Motor neuron (in vitro differentiated cells): ENCODE measurements around the gene PLAC9. TPM values are rescaled to one million over a fixed set of nuclear protein-coding genes. Genes with fewer than 3 reads are reported as not detected.

ENCODE experiments used
- ATAC-seq, 8 experiments: fragments of 200-7000 bp; cut with Tn5 transposase; replicated peaks in 6 of 8; 2 replicates each; pipeline ENCODE4 v1.8.0; 2021; ENCODE audit warnings: mild to moderate bottlenecking in 8 of 8, moderate library complexity in 8 of 8
- H3K27ac ChIP-seq, 2 donors: fragments of 250-450 bp; sonication (Bioruptor Pico); 2 replicates each; pipeline ENCODE4 v1.9.0; 2021; ENCODE audit warnings: antibody characterized with exemption in 2 of 2, mild to moderate bottlenecking in 2 of 2, moderate library complexity in 1 of 2
- H3K4me1 ChIP-seq, 2 donors: fragments of 250-450 bp; sonication (Bioruptor Pico); replicated peaks in 1 of 2; 2 replicates each; pipeline ENCODE4 v1.6.1; 2021; ENCODE audit warnings: antibody characterized with exemption in 2 of 2, mild to moderate bottlenecking in 2 of 2, moderate library complexity in 1 of 2
- H3K4me3 ChIP-seq, 5 donors: fragments of 250-450 bp; sonication (Bioruptor Pico); 2 replicates each; pipeline ENCODE4 v1.9.0; 2021; ENCODE audit warnings: antibody characterized with exemption in 5 of 5, mild to moderate bottlenecking in 5 of 5, moderate library complexity in 4 of 5
- WGBS, 10 experiments: fragments of 450-650 bp; shearing (Covaris generic); methylation state at CpG; one replicate each; pipeline ENCODE4 v1.0.0; 2022; 5-methylcytosine and 5-hydroxymethylcytosine counted together
- in situ Hi-C, 9 experiments: fragments of 400-800 bp; cut with MboI; loops; one replicate each; pipeline ENCODE4 v1.15.0; 2021; ENCODE audit warnings: low sequenced_read_pairs in 9 of 9, low pct_unique_long_range_greater_than_20kb in 2 of 9; ENCODE audit not compliant: unreplicated experiment in 9 of 9
- total RNA-seq, 8 experiments: library from RNA; unstranded; fragments of 300-600 nt; gene quantifications; 2 replicates each; pipeline versions ENCODE4 v1.2.3 to v1.2.4, GENCODE V29; 2022

PLAC9 gene
- total RNA-seq, 8 experiments from 2014 or later = 0.16 to 47.0 (median 1.0) TPM; not detected in 1

DNA sequence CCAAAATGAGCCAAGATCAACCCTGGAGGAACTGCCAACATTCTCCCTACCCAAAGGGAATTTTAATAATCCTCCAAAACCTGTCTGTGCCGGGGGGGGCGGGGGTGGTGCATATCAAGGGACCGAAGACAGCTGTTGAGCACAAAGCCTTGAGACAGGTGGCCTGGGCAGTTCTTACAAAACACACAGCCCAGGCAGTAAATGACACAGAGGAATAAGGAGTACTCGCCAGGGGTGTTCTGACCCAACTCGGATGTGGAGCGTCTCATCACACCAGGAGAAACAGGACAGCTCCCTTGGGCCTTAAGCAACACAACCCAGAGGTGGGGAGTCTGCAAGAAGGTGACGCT lies 35.6 kb downstream of the PLAC9 start:
- WGBS, 10 experiments = 57 to 100% (median 100%) methylated on average over 1 to 5 of the region's 7 CpGs; no CpG with 5 or more reads in 3 of the 10 experiments
- H3K4me1 ChIP-seq = no peaks in the 10 kb centered on the region
- no peak overlapping the region for H3K27ac ChIP-seq
- H3K4me3 ChIP-seq = no peak overlapping the region
- ATAC-seq = peak in 1 of 8 experiments; percentile 7
- in situ Hi-C loops = no loop called here

- 83 to 100% (median 97%) methylated on average over 1 to 3 of the region's 13 CpGs; no CpG with 5 or more reads in 4 of the 10 experiments for WGBS, 10 experiments
- no peak for ATAC-seq
- in situ Hi-C loops = no loop called here
- Histone ChIP-seq H3K27ac (no peak overlapping the region), H3K4me3 (no peak overlapping the region), H3K4me1 (no peaks in the 10 kb centered on the region)
Measured at GRCh38 chr10:80168679-80169380, 36.3 kb downstream of the PLAC9 start.

GRCh38 chr10:80170026-80170425 lies 37.5 kb downstream of the PLAC9 start:
- ATAC-seq = no peak
- in situ Hi-C loops = no loop called here
- H3K27ac ChIP-seq = no peak overlapping the region
- no peaks in the 10 kb centered on the region for H3K4me1 ChIP-seq
- no peak overlapping the region for H3K4me3 ChIP-seq
- WGBS, 10 experiments = 14 to 92% (median 41%) methylated on average over 1 to 4 of the region's 4 CpGs; no CpG with 5 or more reads in 2 of the 10 experiments

GRCh38 chr10:80170641-80171040 lies 38.1 kb downstream of the PLAC9 start:
- no peak overlapping the region for H3K27ac ChIP-seq
- in situ Hi-C loops = no loop called here
- no peaks in the 10 kb centered on the region for H3K4me1 ChIP-seq
- H3K4me3 ChIP-seq = no peak overlapping the region
- 80 to 100% (median 83%) methylated on average over 1 to 3 of the region's 10 CpGs; no CpG with 5 or more reads in 5 of the 10 experiments for WGBS, 10 experiments
- no peak for ATAC-seq

DNA sequence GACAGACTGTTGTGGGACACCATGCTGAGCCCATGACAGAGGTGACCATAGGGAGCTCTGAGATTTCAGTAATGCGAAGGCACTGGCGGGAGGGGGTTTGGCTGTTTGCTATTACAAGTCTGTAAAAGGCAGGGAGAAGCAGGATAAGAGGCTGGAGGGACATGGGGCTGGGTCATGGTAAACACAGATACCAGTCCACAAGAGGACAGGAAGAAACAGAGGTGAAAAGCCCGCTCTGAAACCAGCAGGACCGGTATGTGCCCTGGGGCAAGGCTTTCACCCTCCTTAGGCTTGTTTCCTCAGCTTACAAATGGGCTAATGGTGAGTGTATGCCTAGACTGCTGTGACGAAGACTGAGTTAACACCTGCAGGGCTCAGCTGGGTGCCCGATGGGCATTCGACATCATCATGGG lies 38.7 kb downstream of the PLAC9 start:
- H3K4me3 ChIP-seq = no peak overlapping the region
- in situ Hi-C loops = no loop called here
- no peak overlapping the region for H3K27ac ChIP-seq
- no peaks in the 10 kb centered on the region for H3K4me1 ChIP-seq
- ATAC-seq = no peak
- WGBS, 10 experiments = 78 to 100% (median 92%) methylated on average over 1 to 5 of the region's 7 CpGs; no CpG with 5 or more reads in 6 of the 10 experiments

GRCh38 chr10:80172896-80173295 lies 40.4 kb downstream of the PLAC9 start:
- H3K4me3 ChIP-seq = no peak overlapping the region
- peaks cover 0 to 3% of the 10 kb centered on the region in 2 donors for H3K4me1 ChIP-seq
- WGBS, 10 experiments = 40 to 100% (median 70%) methylated on average over 1 to 2 of the region's 5 CpGs; no CpG with 5 or more reads in 6 of the 10 experiments
- in situ Hi-C loops = no loop called here
- no peak overlapping the region for H3K27ac ChIP-seq
- peak in 4 of 8 experiments; percentile 22 to 62 (median 42) for ATAC-seq

- in situ Hi-C loops = no loop called here
Measured at GRCh38 chr10:80173466-80173865, 40.9 kb downstream of the PLAC9 start.

GRCh38 chr10:80174641-80175395 lies 42.3 kb downstream of the PLAC9 start:
- no peak overlapping the region for H3K27ac ChIP-seq
- ATAC-seq = no peak
- 71 to 100% (median 93%) methylated on average over 3 to 8 of the region's 15 CpGs; no CpG with 5 or more reads in 4 of the 10 experiments for WGBS, 10 experiments
- peaks cover 0 to 5% of the 10 kb centered on the region in 2 donors for H3K4me1 ChIP-seq
- in situ Hi-C loops = no loop called here
- H3K4me3 ChIP-seq = no peak overlapping the region

More at GRCh38 chr10:80173466-80173865, 40.9 kb downstream of the PLAC9 start:
- Histone ChIP-seq H3K4me3 (no peak overlapping the region), H3K4me1 (peaks cover 0 to 5% of the 10 kb centered on the region in 2 donors), H3K27ac (no peak overlapping the region)
- no peak for ATAC-seq
- WGBS, 10 experiments = 20 to 100% (median 90%) methylated on average over 1 to 2 of the region's 6 CpGs; no CpG with 5 or more reads in 4 of the 10 experiments

DNA sequence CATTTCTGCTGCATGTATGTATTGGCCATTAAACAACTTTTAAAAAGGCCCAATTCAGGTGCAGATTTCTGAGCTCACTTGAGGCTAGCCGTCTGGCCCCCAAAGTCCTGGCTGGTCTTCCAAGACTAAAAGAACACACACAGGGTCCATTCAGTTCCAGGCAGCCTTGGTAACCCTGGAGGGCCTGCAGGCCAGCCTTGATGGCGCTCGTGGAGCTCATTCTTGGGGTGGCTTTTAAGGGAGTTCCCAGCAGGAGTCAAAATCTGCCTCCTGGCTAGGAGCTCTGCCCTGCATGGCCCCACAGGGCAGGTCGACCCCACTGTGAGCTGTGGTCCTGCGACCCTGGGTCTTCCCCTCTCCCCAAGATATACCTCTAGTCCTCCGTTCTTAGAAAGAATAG lies 44.0 kb downstream of the PLAC9 start:
- in situ Hi-C loops = no loop called here
- no peak overlapping the region for H3K4me3 ChIP-seq
- peaks cover 0 to 5% of the 10 kb centered on the region in 2 donors for H3K4me1 ChIP-seq
- no peak for ATAC-seq
- no peak overlapping the region for H3K27ac ChIP-seq
- WGBS, 10 experiments = 43 to 100% (median 89%) methylated on average over 1 to 5 of the region's 6 CpGs; no CpG with 5 or more reads in 3 of the 10 experiments

GRCh38 chr10:80177781-80178636 lies 45.5 kb downstream of the PLAC9 start:
- peaks cover 0 to 5% of the 10 kb centered on the region in 2 donors for H3K4me1 ChIP-seq
- ATAC-seq = peak in 2 of 8 experiments; percentile 21 to 55
- no peak overlapping the region for H3K4me3 ChIP-seq
- 45 to 100% (median 83%) methylated on average over 1 to 6 of the region's 12 CpGs; no CpG with 5 or more reads in 2 of the 10 experiments for WGBS, 10 experiments
- in situ Hi-C loops = no loop called here
- no peak overlapping the region for H3K27ac ChIP-seq

GRCh38 chr10:80182986-80183385 lies 50.5 kb downstream of the PLAC9 start:
- Histone ChIP-seq H3K4me3 (no peak overlapping the region), H3K4me1 (peaks cover 0 to 1% of the 10 kb centered on the region in 2 donors), H3K27ac (no peak overlapping the region)
- ATAC-seq = peak in 1 of 8 experiments; percentile 40
- WGBS, 10 experiments = 47 to 95% (median 86%) methylated on average over 1 to 4 of the region's 6 CpGs; no CpG with 5 or more reads in 4 of the 10 experiments
- in situ Hi-C loops = no loop called here

DNA sequence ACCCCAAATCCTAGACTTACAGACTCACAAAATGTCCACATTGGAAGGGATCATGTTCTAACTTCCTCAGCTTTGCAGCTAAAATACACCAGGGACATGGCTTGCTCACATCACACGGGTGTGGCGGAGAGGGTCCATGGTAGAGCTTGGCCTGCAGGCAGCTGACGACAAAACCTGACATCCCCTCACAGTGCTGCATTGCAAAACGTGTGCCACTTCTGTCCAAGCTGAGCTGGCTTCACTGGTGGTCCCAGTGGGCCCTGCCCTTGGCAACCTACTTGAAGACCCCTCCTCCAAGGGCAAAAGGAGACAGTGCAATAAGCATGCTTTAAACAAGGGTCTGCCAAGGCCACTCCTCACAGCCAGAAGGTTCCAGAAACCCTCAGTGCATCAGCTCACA lies 50.9 kb downstream of the PLAC9 start:
- no peak overlapping the region for H3K27ac ChIP-seq
- in situ Hi-C loops = no loop called here
- WGBS, 10 experiments = 86% methylated on average over 4 of the region's 4 CpGs; no CpG with 5 or more reads in 9 of the 10 experiments
- no peaks in the 10 kb centered on the region for H3K4me1 ChIP-seq
- ATAC-seq = no peak
- H3K4me3 ChIP-seq = no peak overlapping the region
